ENCODE measurements around the gene BSDC1. TPM values are rescaled to one million over a fixed set of nuclear protein-coding genes. Genes with fewer than 3 reads are reported as not detected.

BSDC1 gene
- polyA plus RNA-seq, 1 donor: 61.7 TPM

GRCh38 chr1:32336963-32337675 is 57.1 kb downstream of the BSDC1 start:
- no peak for DNase-seq

DNA sequence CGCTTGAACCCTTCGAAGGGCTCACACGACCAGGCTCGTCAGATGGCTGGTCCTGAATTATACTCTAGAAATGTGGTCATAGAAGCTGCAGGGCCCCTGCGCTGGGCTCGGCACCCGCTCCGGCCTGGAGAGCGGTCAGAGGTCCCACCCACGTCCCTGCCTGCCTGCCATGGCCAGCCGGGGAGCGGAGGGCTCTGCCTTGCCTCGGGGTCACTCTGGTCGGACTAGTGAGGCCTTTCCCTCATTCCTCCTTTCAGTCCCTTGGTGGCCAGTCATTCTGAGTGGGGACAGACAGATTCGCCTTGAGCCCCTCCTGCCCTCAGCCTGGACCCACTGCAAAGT is 57.7 kb downstream of the BSDC1 start:
- DNase-seq: no peak

- peak; percentile 87 for DNase-seq
These were observed 58.3 kb downstream of the BSDC1 start, which contains the start of gene MARCKSL1 for GRCh38 chr1:32335790-32336590. Gene MARCKSL1, minus strand, starts transcription at chr1:32336233. Its CDS starts 200 bp downstream, at chr1:32336033.

GRCh38 chr1:32335535-32335789 is 58.8 kb downstream of the BSDC1 start:
- no peak for DNase-seq

DNA sequence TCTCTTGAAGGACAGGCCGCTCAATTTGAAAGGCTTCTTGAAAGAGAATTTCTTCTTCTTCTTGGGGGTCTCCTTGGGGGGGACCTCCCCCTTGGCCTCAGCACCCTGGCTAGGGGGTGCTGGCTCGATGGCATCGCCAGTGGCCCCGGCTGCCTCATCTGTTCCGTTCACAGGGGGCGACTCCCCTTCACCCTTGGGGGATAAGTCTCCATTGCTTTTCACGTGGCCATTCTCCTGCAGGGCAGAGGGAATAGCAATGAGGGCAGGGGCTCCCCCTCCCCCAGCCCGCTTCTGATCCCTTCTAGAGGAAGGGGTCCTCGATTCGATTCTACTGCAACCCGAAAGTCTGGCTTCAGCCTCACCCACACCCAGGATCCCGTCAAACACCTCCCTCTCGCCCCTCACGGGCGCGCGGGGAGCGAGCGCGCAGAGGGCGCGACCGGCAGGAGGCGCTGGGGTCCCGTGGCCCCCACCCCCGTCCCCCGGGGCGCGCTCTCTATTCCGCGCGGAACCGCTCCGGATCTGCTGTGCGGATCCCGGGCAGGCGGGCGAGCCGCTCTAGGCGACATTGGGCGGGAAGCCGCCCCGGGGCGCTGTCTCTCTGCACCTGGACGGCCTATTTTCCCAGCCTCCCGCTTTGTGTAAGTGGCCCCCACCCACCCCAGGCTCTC is 59.2 kb downstream of the BSDC1 start:
- no peak for DNase-seq

- no peak for DNase-seq
These were observed 59.9 kb downstream of the BSDC1 start for GRCh38 chr1:32334274-32334861.

DNA sequence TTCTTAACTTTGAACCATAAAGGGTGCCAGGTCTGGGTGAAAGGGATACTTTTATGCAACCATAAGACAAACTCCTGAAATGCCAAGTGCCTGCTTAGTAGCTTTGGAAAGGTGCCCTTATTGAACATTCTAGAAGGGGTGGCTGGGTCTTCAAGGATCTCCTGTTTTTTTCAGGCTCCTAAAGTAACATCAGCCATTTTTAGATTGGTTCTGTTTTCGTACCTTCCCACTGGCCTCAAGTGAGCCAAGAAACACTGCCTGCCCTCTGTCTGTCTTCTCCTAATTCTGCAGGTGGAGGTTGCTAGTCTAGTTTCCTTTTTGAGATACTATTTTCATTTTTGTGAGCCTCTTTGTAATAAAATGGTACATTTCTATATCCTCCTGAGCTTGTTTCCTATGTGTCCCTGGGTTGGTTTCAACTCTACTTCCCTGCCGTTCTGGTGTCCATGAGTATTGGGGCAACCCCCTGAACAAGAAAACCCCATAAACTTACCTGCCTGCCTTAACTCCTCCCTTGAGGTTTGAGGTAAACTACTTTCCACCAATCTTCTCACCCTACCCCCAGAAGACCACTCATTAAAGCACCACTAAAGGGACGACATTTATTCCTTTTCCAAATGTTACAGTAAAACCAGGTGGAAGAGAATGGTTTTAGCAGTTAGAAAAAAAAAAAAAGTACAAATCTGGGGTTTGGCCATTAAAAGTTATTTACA is 60.8 kb downstream of the BSDC1 start:
- DNase-seq: no peak

- DNase-seq: no peak
These were observed 61.8 kb downstream of the BSDC1 start for GRCh38 chr1:32332290-32333079.

- no peak for DNase-seq
These were observed 62.7 kb downstream of the BSDC1 start for GRCh38 chr1:32331549-32331948.

GRCh38 chr1:32330558-32331151 is 63.6 kb downstream of the BSDC1 start:
- no peak for DNase-seq

DNA sequence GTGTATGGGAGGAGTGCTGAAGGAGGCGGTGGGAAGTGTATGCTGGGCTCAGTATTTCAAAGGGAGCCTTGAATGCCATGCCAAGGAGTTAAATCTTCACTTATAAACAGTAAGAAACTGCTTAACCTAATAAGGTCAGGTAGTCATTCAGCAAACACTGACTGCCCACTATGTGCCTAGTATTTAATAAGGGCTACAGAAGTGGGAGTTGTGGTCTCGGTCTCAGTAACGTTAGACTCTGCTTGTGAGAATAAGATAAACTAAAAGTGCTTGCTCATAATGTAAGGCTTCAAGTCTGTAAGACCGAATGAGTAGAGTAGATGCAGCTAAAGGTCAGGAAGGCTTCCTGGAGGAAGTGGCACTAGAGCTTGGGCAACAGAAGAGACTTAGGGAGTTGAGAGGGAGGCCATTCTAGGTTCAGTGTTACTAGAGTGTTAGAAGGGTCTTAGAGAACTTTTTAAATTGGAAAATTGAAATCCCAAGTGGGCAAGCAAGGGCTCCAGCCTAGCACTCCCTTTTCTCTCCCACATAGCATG is 64.2 kb downstream of the BSDC1 start:
- no peak for DNase-seq

GRCh38 chr1:32327204-32327603 is 67.0 kb downstream of the BSDC1 start:
- no peak for DNase-seq

GRCh38 chr1:32321712-32322291 is 72.4 kb downstream of the BSDC1 start:
- DNase-seq: no peak

DNA sequence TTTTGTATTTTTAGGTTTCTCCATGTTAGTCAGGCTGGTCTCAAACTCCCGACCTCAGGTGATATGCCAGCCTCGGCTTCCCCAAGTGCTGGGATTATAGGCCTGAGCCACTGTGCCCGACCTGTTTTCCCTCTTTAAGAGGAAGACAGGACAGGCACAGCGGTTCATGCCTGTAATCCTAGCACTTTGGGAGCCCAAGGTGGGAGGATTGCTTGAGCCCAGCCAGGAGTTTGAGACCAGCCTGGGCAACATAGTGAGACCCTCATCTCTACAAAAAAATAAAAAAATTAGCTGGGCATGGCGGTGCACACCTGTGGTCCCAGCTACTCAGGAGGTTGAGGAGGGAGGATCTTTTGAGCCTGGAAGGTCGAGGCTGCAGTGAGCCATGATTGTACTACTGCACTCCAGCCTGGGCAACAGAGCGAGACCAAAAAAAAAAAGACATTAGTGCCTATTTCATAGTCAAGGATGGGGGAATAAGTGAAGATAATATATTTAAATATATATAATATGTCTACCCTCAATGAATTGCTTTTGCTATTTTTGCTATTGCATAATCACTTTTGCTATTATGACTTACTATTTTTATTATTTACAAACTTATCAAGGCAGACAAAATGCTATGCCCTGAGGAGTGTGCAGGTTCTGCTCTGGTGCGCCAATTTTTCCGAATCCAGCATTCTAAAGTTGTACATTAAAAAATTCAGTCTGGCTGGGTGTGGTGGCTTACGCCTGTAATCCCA is 75.9 kb downstream of the BSDC1 start:
- DNase-seq: no peak

DNA sequence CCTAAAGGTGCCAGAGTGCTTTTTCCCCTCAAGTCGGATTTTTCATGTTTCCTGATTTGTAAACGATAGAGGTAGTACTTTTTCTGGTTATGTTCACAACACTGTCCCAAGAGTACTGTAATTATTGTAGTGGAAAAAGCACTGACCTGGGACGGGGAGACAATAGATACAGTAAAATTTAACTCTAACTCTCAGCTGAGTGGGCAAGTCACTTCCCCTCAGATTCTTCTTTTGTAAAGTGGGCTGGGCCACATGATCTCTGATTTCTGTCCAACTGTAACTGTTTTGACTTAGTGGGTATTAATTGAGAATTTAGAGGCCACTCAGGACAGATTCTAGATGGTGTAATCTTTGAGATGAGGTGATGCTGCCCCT is 77.4 kb downstream of the BSDC1 start:
- DNase-seq: no peak

All from left kidney (tissue), 2 donors.